H9 (cell line): Measurements from ENCODE around the gene SLC35B2. TPM values are rescaled to one million over a fixed set of nuclear protein-coding genes. Genes with fewer than 3 reads are reported as not detected.

ENCODE experiments used
- DNase-seq: peaks from one replicate; pipeline ENCODE4 v3.0.0-alpha.2; 2017
- H2AFZ ChIP-seq: one replicate; pipeline ENCODE4 v1.6.1; 2013; ENCODE audit warnings: mild to moderate bottlenecking, low read length, control low read depth, moderate library complexity
- H2AK5ac ChIP-seq: 2 replicates; pipeline ENCODE4 v1.6.1; 2013; ENCODE audit warnings: low read length, control low read depth, mixed read lengths; ENCODE audit not compliant: insufficient read length
- H2BK120ac ChIP-seq: one replicate; pipeline ENCODE4 v1.6.1; 2013; ENCODE audit warnings: low read depth, mild to moderate bottlenecking, low read length, control low read depth, inconsistent platforms; ENCODE audit not compliant: poor library complexity, severe bottlenecking
- H2BK12ac ChIP-seq: 2 replicates; pipeline ENCODE4 v1.6.1; 2013; ENCODE audit warnings: low read length, control low read depth, mixed read lengths, low read depth; ENCODE audit not compliant: insufficient read length
- H2BK15ac ChIP-seq: 2 replicates; pipeline ENCODE4 v1.6.1; 2013; ENCODE audit warnings: low read depth, low read length, control low read depth
- H2BK20ac ChIP-seq: one replicate; pipeline ENCODE4 v1.6.1; 2013; ENCODE audit warnings: low read depth, mild to moderate bottlenecking, low read length, control low read depth, inconsistent platforms; ENCODE audit not compliant: poor library complexity, severe bottlenecking
- H2BK5ac ChIP-seq: 2 replicates; pipeline ENCODE4 v1.6.1; 2013; ENCODE audit warnings: low read length, control low read depth, mixed read lengths; ENCODE audit not compliant: insufficient read length
- H3K14ac ChIP-seq: 2 replicates; pipeline ENCODE4 v1.6.1; 2013; ENCODE audit warnings: low read length, control low read depth; ENCODE audit not compliant: insufficient read depth
- H3K18ac ChIP-seq: 2 replicates; pipeline ENCODE4 v1.6.1; 2013; ENCODE audit warnings: low read depth, mild to moderate bottlenecking, mixed read lengths, low read length, control low read depth; ENCODE audit not compliant: insufficient read length
- H3K23ac ChIP-seq: 2 replicates; pipeline ENCODE4 v1.6.1; 2013; ENCODE audit warnings: low read length, control low read depth, mixed read lengths, low read depth; ENCODE audit not compliant: insufficient read length
- H3K23me2 ChIP-seq: 2 replicates; pipeline ENCODE4 v1.6.1; 2013; ENCODE audit warnings: low read depth, mild to moderate bottlenecking, mixed read lengths, low read length, control low read depth; ENCODE audit not compliant: insufficient read length, poor library complexity, severe bottlenecking
- H3K27ac ChIP-seq: 2 replicates; pipeline ENCODE4 v1.5.1; 2013; ENCODE audit warnings: low read length, control low read depth, mixed read lengths, low read depth; ENCODE audit not compliant: insufficient read length
- H3K27me3 ChIP-seq: 2 replicates; pipeline ENCODE4 v1.6.1; 2013; ENCODE audit warnings: low read length, control low read depth, inconsistent platforms; ENCODE audit not compliant: insufficient read depth
- H3K4ac ChIP-seq: 2 replicates; pipeline ENCODE4 v1.6.1; 2013; ENCODE audit warnings: low read depth, mild to moderate bottlenecking, control low read depth, inconsistent platforms, low read length, moderate library complexity
- H3K4me1 ChIP-seq: 2 replicates; pipeline ENCODE4 v1.6.1; 2013; ENCODE audit warnings: low read length, control low read depth, inconsistent platforms; ENCODE audit not compliant: insufficient read depth
- H3K4me2 ChIP-seq: 2 replicates; pipeline ENCODE4 v1.6.1; 2013; ENCODE audit warnings: low read length, control low read depth, mixed read lengths; ENCODE audit not compliant: insufficient read length, insufficient read depth
- H3K56ac ChIP-seq: 2 replicates; pipeline ENCODE4 v1.6.1; 2013; ENCODE audit warnings: low read depth, mild to moderate bottlenecking, mixed read lengths, low read length, control low read depth; ENCODE audit not compliant: insufficient read length
- H3K79me1 ChIP-seq: 2 replicates; pipeline ENCODE4 v1.6.1; 2013; ENCODE audit warnings: low read depth, mild to moderate bottlenecking, moderate library complexity, low read length, control low read depth, inconsistent platforms; ENCODE audit not compliant: insufficient read depth, poor library complexity, severe bottlenecking
- H3K79me2 ChIP-seq: 2 replicates; pipeline ENCODE4 v1.6.1; 2013; ENCODE audit warnings: low read length, control low read depth, inconsistent platforms; ENCODE audit not compliant: insufficient read depth
- H3K9ac ChIP-seq: 2 replicates; pipeline ENCODE4 v1.6.1; 2013; ENCODE audit warnings: low read length, control low read depth, mixed read lengths; ENCODE audit not compliant: insufficient read length; ENCODE audit errors: extremely low read depth
- H3K9me3 ChIP-seq: one replicate; pipeline ENCODE4 v1.6.1; 2013; ENCODE audit warnings: low read depth, low read length, inconsistent platforms; ENCODE audit not compliant: control insufficient read depth
- H3T11ph ChIP-seq: one replicate; pipeline ENCODE4 v1.6.1; 2013; ENCODE audit warnings: mild to moderate bottlenecking, low read length, control low read depth, inconsistent platforms
- H4K20me1 ChIP-seq: one replicate; pipeline ENCODE4 v1.6.1; 2013; ENCODE audit not compliant: control insufficient read depth, insufficient read length, insufficient read depth
- H4K5ac ChIP-seq: 2 replicates; pipeline ENCODE4 v1.6.1; 2013; ENCODE audit warnings: low read depth, mild to moderate bottlenecking, mixed read lengths, low read length, control low read depth; ENCODE audit not compliant: insufficient read length
- H4K8ac ChIP-seq: replicated peaks from 2 replicates; pipeline ENCODE4 v1.6.1; 2013; ENCODE audit warnings: low read length, control low read depth, mixed read lengths, low read depth; ENCODE audit not compliant: insufficient read length
- H4K91ac ChIP-seq: 2 replicates; pipeline ENCODE4 v1.6.1; 2013; ENCODE audit warnings: low read depth, mild to moderate bottlenecking, moderate library complexity, mixed read lengths, low read length, control low read depth; ENCODE audit not compliant: insufficient read length
- H3K27ac Mint-ChIP-seq, 3 experiments: 2 replicates in 2 of 3; 3 replicates in 1 of 3; pipeline ENCODE4 v1.8.0; 2020 to 2021; ENCODE audit warnings: mixed read lengths in 3 of 3, mild to moderate bottlenecking in 1 of 3, moderate library complexity in 1 of 3
- H3K27me3 Mint-ChIP-seq: 2 replicates; pipeline ENCODE4 v1.8.0; 2021; ENCODE audit warnings: low read depth, mild to moderate bottlenecking, moderate library complexity, mixed read lengths
- H3K36me3 Mint-ChIP-seq, 3 experiments: 2 replicates in 2 of 3; 3 replicates in 1 of 3; pipeline ENCODE4 v1.8.0; 2020 to 2021; ENCODE audit warnings: low read depth in 3 of 3, mixed read lengths in 3 of 3; ENCODE audit not compliant: insufficient read depth in 1 of 3
- H3K4me1 Mint-ChIP-seq, 2 experiments: 2 replicates each; pipeline ENCODE4 v1.8.0; 2020; ENCODE audit warnings: mixed read lengths in 2 of 2
- H3K4me3 Mint-ChIP-seq, 2 experiments: 2 replicates in 1 of 2; 3 replicates in 1 of 2; pipeline ENCODE4 v1.8.0; 2020 to 2021; ENCODE audit warnings: mild to moderate bottlenecking in 2 of 2, mixed read lengths in 2 of 2, moderate library complexity in 1 of 2
- H3K9me3 Mint-ChIP-seq, 2 experiments: 2 replicates in 1 of 2; 3 replicates in 1 of 2; pipeline ENCODE4 v1.8.0; 2020; ENCODE audit warnings: mild to moderate bottlenecking in 2 of 2, mixed read lengths in 2 of 2, moderate library complexity in 1 of 2
- CTCF ChIP-seq: fragments of 200-600 bp; sonication (generic); conservative IDR thresholded peaks from 3 replicates; pipeline ENCODE4 v1.8.0; 2021; ENCODE audit warnings: antibody characterized with exemption, mild to moderate bottlenecking
- WGBS: extraction: QIAGEN DNeasy Blood & Tissue Kit; methylation state at CpG from one replicate; pipeline ENCODE4 v1.1.7; 2013; ENCODE audit warnings: missing lambda C conversion rate, low lambda C conversion rate, mixed read lengths; ENCODE audit not compliant: insufficient read length; ENCODE audit errors: extremely low coverage; 5-methylcytosine and 5-hydroxymethylcytosine counted together
- total RNA-seq: library from RNA; stranded (reverse); gene quantifications from 2 replicates; pipeline ENCODE4 v1.2.1, GENCODE V29; 2021

Gene SLC35B2
- total RNA-seq, 1 experiment from 2014 or later = 34.5 TPM

- H2BK15ac ChIP-seq = no peak overlapping the region
- H3K23me2 ChIP-seq = peaks cover 7% of the 10 kb centered on the region
- no peak overlapping the region for H4K91ac ChIP-seq
- Mint-ChIP-seq H3K27ac (no peak overlapping the region), H3K4me3 (no peak overlapping the region), H3K27me3 (peaks cover 26% of the 10 kb centered on the region), H3K4me1 (peaks cover 14 to 22% of the 10 kb centered on the region in 2 experiments), H3K9me3 (peaks cover 3 to 4% of the 10 kb centered on the region in 2 experiments; a peak in 3 of 5 replicates), H3K36me3 (peaks cover 10 to 15% (median 13%) of the 10 kb centered on the region in 3 experiments)
- no peak overlapping the region for H2BK12ac ChIP-seq
- H2BK5ac ChIP-seq = no peak overlapping the region
- H3K23ac ChIP-seq = no peak overlapping the region
- H3K4ac ChIP-seq = no peak overlapping the region
- no peak overlapping the region for H3K4me2 ChIP-seq
- no peak overlapping the region for H3K27ac ChIP-seq
- no peak overlapping the region for H2BK120ac ChIP-seq
- H3K9ac ChIP-seq = no peak overlapping the region
- TF ChIP-seq CTCF = no peak
- H3K79me1 ChIP-seq = no peaks in the 10 kb centered on the region
- H3T11ph ChIP-seq = no peak overlapping the region
- H4K5ac ChIP-seq = no peak overlapping the region
- H3K14ac ChIP-seq = no peak overlapping the region
- H3K9me3 ChIP-seq = no peaks in the 10 kb centered on the region
- no peak overlapping the region for H2BK20ac ChIP-seq
- H2AFZ ChIP-seq = no peak overlapping the region
- peaks cover 15% of the 10 kb centered on the region for H3K79me2 ChIP-seq
- H3K56ac ChIP-seq = no peak overlapping the region
- H3K27me3 ChIP-seq = no peaks in the 10 kb centered on the region
- WGBS = no CpG with 5 or more reads among the region's 7 CpGs
- no peak for DNase-seq
- H3K18ac ChIP-seq = no peak overlapping the region
- no peak overlapping the region for H4K8ac ChIP-seq
- H3K4me1 ChIP-seq = peaks cover 7% of the 10 kb centered on the region; the same call in 1 of the 2 replicates
- no peaks in the 10 kb centered on the region for H4K20me1 ChIP-seq
- no peak overlapping the region for H2AK5ac ChIP-seq
These were observed 14.0 kb downstream of the SLC35B2 start for GRCh38 chr6:44243345-44243744.
